Keratinocyte (primary cell): ENCODE measurements around the gene SMCO4. TPM values are rescaled to one million over a fixed set of nuclear protein-coding genes. Genes with fewer than 3 reads are reported as not detected.

Experiments
- DNase-seq: peaks from one replicate; pipeline ENCODE4 v3.0.0-alpha.2; 2011; ENCODE audit warnings: low read depth, missing footprints, low spot score
- FAIRE-seq: peaks from 2 replicates; lab custom pipeline; 2011; peaks lifted over from hg19 to GRCh38; lab: Jason Lieb, UNC
- H2AFZ ChIP-seq: 2 replicates; pipeline ENCODE4 v1.6.0; 2012; ENCODE audit warnings: low read length, control low read depth, inconsistent platforms; ENCODE audit not compliant: control insufficient read depth
- H3K27ac ChIP-seq: 2 replicates; pipeline ENCODE4 v1.5.1; 2011; ENCODE audit warnings: low read length; ENCODE audit not compliant: control insufficient read depth, insufficient read depth
- H3K27me3 ChIP-seq: 3 replicates; pipeline ENCODE4 v1.6.0; 2011; ENCODE audit warnings: low read length; ENCODE audit not compliant: control insufficient read depth, insufficient read depth; ENCODE audit errors: extremely low read depth
- H3K36me3 ChIP-seq, 2 experiments: 2 replicates in 1 of 2; 3 replicates in 1 of 2; pipeline ENCODE4 v1.5.1; 2011; ENCODE audit warnings: low read length in 2 of 2, mild to moderate bottlenecking in 1 of 2; ENCODE audit not compliant: control insufficient read depth in 2 of 2, insufficient read depth in 2 of 2; ENCODE audit errors: extremely low read depth in 1 of 2
- H3K4me1 ChIP-seq: 3 replicates; pipeline ENCODE4 v1.5.1; 2011; ENCODE audit warnings: low read length; ENCODE audit not compliant: control insufficient read depth, insufficient read depth; ENCODE audit errors: extremely low read depth
- H3K4me2 ChIP-seq: 3 replicates; pipeline ENCODE4 v1.6.0; 2011; ENCODE audit warnings: low read depth, low read length; ENCODE audit not compliant: control insufficient read depth, insufficient read depth; ENCODE audit errors: extremely low read depth
- H3K4me3 ChIP-seq, 3 experiments: fragments of 200-600 bp in 1 of 3; sonication (generic) in 1 of 3; 2 replicates in 2 of 3; 3 replicates in 1 of 3; pipeline ENCODE4 v1.5.1; 2011 to 2016; ENCODE audit warnings: low read length in 3 of 3, mild to moderate bottlenecking in 3 of 3, control low read depth in 2 of 3, inconsistent platforms in 1 of 3, low read depth in 1 of 3, mixed read lengths in 1 of 3, mixed run types in 1 of 3, moderate library complexity in 1 of 3; ENCODE audit not compliant: control insufficient read depth in 2 of 3, insufficient read depth in 2 of 3; ENCODE audit errors: extremely low read depth in 1 of 3
- H3K79me2 ChIP-seq: 2 replicates; pipeline ENCODE4 v1.6.0; 2012; ENCODE audit warnings: low read length; ENCODE audit not compliant: control insufficient read depth, insufficient read depth
- H3K9ac ChIP-seq: 3 replicates; pipeline ENCODE4 v1.6.0; 2011; ENCODE audit warnings: low read length; ENCODE audit not compliant: control insufficient read depth, insufficient read depth; ENCODE audit errors: extremely low read depth
- H3K9me1 ChIP-seq: 3 replicates; pipeline ENCODE4 v1.6.0; 2011; ENCODE audit warnings: low read length; ENCODE audit not compliant: control insufficient read depth, insufficient read depth; ENCODE audit errors: extremely low read depth
- H3K9me3 ChIP-seq: 2 replicates; pipeline ENCODE4 v1.5.1; 2012; ENCODE audit warnings: low read depth, low read length; ENCODE audit not compliant: control insufficient read depth
- H4K20me1 ChIP-seq: 3 replicates; pipeline ENCODE4 v1.6.0; 2011; ENCODE audit warnings: low read length; ENCODE audit not compliant: control insufficient read depth, insufficient read depth; ENCODE audit errors: extremely low read depth
- CTCF ChIP-seq, 3 experiments: IDR thresholded peaks in 1 of 3; conservative IDR thresholded peaks in 1 of 3; optimal IDR thresholded peaks in 1 of 3; 2 replicates in 2 of 3; 3 replicates in 1 of 3; pipeline versions ENCODE3 to v1.5.1; 2011; ENCODE audit warnings: low read length in 3 of 3, mild to moderate bottlenecking in 3 of 3, moderate library complexity in 2 of 3, control low read depth in 1 of 3, inconsistent platforms in 1 of 3; ENCODE audit not compliant: insufficient read depth in 2 of 3; ENCODE audit errors: extremely low read depth in 1 of 3
- EZH2 ChIP-seq: IDR thresholded peaks from one replicate; pipeline ENCODE4 v1.6.1; 2012; ENCODE audit warnings: inconsistent platforms, mild to moderate bottlenecking, low read length, moderate library complexity
- dilution Hi-C: fragments of 300-500 bp; cut with MboI; formaldehyde crosslinking; loops from one replicate; pipeline ENCODE4 v1.7.0; 2020; ENCODE audit warnings: low sequenced_read_pairs; ENCODE audit not compliant: extremely low pct_ligation_motif_present
- polyA plus RNA-seq, 5 experiments: library from polyadenylated mRNA; depleted of rRNA in 3 of 5; stranded (reverse) in 3 of 5; stranded (forward) in 1 of 5; unstranded in 1 of 5; fragments of >200 nt; gene quantifications; 1 replicate in 1 of 5; 2 replicates in 3 of 5; 3 replicates in 1 of 5; pipeline versions ENCODE4 v1.2.1 to v1.2.3, GENCODE V29; 2011 to 2012; ENCODE audit warnings: missing spikeins in 2 of 5, low read depth in 1 of 5, low replicate concordance in 1 of 5

The SMCO4 gene
- polyA plus RNA-seq, 1 donor (not counting 4 experiments of a cell fraction or from before 2014, with no cell fraction given) = 1.5 TPM

- no peaks in the 10 kb centered on the region for H3K9me3 ChIP-seq
- H3K27ac ChIP-seq = no peak overlapping the region
- H3K4me1 ChIP-seq = no peaks in the 10 kb centered on the region
- H3K36me3 ChIP-seq = no peaks in the 10 kb centered on the region
- H3K79me2 ChIP-seq = no peaks in the 10 kb centered on the region
- H2AFZ ChIP-seq = no peak overlapping the region
- no peaks in the 10 kb centered on the region for H3K9me1 ChIP-seq
- no peak overlapping the region for H3K4me2 ChIP-seq
- dilution Hi-C loops = no loop called here
- H3K9ac ChIP-seq = no peak overlapping the region
- no peak overlapping the region for H3K4me3 ChIP-seq
- H4K20me1 ChIP-seq = no peaks in the 10 kb centered on the region
- DNase-seq (no peak), FAIRE-seq (no peak)
- H3K27me3 ChIP-seq = no peaks in the 10 kb centered on the region
- TF ChIP-seq CTCF (optimal IDR thresholded peaks at IDR 0.05 in 1 of 3, IDR thresholded peaks at IDR 0.05 in 1 of 3, conservative IDR thresholded peaks at IDR 0.05 in 1 of 3; ENCODE audit: extremely low read depth in 1 of 3, insufficient read depth in 2 of 3, low read length in 3 of 3) (no peak), EZH2 (no peak)
Measured at GRCh38 chr11:93526641-93527583, 16.3 kb downstream of the SMCO4 start.

GRCh38 chr11:93526346-93526633 lies 16.9 kb downstream of the SMCO4 start:
- H3K4me2 ChIP-seq = no peak overlapping the region
- H3K9ac ChIP-seq = no peak overlapping the region
- no peak overlapping the region for H2AFZ ChIP-seq
- no peak for FAIRE-seq
- no peaks in the 10 kb centered on the region for H4K20me1 ChIP-seq
- H3K27me3 ChIP-seq = no peaks in the 10 kb centered on the region
- TF ChIP-seq CTCF (optimal IDR thresholded peaks at IDR 0.05 in 1 of 3, IDR thresholded peaks at IDR 0.05 in 1 of 3, conservative IDR thresholded peaks at IDR 0.05 in 1 of 3; ENCODE audit: extremely low read depth in 1 of 3, insufficient read depth in 2 of 3, low read length in 3 of 3) (no peak), EZH2 (no peak)
- H3K36me3 ChIP-seq = no peaks in the 10 kb centered on the region
- H3K27ac ChIP-seq = no peak overlapping the region
- H3K4me1 ChIP-seq = no peaks in the 10 kb centered on the region
- no peak for DNase-seq
- no peaks in the 10 kb centered on the region for H3K9me1 ChIP-seq
- no peaks in the 10 kb centered on the region for H3K79me2 ChIP-seq
- H3K9me3 ChIP-seq = no peaks in the 10 kb centered on the region
- no peak overlapping the region for H3K4me3 ChIP-seq
- dilution Hi-C loops = no loop called here
